HG03060 (cell line): ENCODE results near the gene GSC2.

Source experiments
- ATAC-seq: cut with Tn5 transposase; IDR thresholded peaks from one replicate; pipeline ENCODE4 v1.9.1; 2021; ENCODE audit warnings: low read depth, moderate number of reproducible peaks; ENCODE audit not compliant: unreplicated experiment

GSC2 gene

DNA sequence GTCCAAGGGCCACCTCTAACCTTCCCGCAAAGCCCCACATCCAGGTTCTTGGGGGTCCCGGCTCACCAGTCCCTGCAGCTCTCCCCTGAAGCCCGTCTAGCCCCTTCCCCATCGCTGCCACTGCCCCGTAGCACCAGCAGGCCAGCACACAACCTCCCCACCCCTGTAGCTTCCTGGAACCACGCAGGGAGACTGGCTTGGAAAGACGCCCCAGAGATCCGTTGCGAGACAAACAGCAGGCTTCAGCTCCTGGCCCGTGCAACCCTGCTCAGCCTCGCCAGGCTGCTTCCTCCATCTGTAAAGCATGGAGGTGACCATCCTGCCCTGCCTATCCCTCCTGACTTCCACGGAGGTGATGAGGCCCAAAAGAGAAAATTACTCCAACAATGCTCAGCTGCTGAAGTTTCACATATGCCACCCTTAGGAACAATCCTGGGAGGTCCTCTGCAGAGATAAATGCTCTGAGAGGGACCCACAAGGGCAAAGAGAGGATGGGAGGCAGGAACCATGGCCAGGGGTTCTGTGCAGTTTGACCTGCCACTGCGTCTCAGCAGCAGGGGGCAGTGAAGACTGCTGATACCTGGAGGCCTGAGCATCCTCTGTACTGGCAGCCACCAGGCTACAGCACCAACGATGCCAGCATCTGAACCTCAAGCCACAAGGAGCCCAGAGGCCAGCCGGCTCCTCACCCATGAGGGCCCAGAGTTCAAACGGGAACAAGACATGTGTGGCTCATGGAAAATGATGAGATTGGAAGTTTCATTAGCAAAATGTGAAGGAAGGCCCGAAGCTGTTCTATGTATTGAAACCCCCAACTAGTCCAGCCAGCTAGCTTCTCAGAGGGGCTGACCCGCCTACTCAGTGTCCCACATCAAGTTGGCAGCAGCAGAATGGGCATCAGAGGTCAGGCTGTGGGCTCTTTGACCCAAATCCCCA lies 44.0 kb downstream of the GSC2 start:
- no peak for ATAC-seq

DNA sequence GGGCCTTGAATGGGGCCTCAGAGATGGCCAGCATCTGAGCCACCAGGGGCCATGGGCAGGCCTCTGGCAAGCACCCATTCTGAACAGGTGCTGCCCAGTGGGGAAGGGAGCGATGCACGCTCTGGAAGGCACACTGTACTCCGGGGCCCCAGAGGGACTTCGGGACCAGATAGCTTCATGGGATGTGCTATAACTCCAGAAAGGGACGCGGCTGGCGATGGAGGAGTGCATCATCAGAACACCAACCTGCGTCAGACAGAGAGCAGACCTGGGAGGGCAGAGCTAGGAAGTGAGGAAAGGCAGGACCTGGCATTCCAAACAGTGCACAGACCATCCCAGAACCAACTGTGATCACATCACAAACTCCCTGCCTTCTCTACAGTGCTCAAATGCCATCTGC lies 44.6 kb downstream of the GSC2 start:
- ATAC-seq: no peak

DNA sequence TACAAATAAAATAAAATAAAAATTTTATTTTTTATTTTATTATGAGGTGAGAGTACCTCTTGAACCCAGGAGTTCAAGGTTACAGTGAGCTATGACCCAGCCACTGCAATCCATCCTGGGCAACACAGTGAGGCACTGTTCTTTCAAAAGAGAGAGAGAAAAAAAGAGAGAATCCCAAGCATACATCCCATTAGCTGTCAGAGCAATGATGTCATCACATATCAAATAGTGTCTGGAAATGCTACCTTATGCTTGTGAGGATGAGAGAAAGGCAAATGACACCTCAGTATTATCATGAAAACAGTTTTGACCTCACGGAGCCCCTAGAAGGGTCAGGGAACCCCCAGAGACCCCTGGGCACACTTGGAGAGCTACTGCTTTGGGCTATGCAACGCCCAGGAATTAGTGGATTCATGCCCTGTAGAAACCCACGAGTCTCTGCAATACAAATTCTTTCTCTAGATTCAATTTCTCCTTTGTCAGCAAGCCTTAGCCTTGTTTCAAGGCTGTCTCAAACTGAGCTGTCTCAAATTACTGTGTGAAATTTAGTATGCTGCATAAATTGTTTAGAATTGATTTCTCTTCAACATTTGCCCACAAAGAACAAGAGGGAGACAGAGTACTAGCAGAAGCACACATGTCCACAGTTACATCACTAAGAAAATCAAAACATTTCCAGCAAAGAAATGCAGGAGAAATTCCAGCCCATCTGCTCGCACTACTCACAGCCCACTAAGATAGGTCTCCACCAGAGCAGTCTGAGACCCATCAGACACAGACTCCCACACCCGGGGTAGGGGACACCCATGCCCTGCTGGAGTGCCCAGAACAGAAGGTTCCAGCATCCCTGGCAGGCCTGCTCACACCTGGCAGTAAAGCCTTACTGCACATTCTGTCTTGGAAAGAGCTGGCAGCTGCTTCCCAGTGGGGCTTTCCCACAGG lies 45.9 kb downstream of the GSC2 start:
- no peak for ATAC-seq

DNA sequence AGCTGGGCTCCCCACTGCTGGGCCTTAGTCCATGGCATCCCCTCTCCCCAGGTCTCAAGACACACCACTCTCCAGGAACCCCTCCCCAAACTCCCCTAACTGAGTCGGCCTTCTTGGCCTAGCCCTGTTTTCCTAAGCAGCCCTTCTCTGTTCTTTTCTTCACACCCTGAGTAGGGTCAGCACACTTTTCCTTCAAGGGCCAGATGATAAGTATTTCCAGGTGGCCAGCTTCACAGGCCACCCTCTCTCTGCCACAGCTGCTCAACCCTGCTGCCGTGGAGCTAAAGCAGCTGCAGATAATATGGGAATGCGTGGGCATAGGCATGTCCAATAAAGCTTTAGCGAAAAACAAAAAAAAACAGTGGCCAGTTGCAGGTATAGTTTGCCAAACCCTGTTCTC lies 51.9 kb downstream of the GSC2 start:
- no peak for ATAC-seq

DNA sequence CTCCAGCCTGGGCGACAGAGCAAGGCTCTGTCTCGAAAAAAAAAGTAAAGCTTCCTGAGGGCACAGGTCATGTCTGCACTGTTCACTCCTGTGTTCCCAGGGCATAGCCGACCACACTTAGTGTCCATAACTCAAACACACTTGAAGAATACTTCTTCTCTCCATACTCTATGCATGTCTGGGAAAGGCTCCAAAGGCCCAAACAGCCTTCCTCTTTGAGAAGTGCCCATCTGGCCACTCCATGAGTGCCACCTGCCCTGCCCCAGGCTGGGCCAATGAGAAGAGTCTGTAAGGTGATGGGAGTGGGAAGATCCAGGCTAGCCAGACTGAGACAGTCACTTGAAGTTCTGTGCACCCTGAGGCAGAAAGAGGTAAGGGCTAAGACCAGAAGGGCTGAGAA lies 52.6 kb downstream of the GSC2 start:
- no peak for ATAC-seq
